HG03378 (cell line): ENCODE results near the gene CUX1.
"Not testable (repeated sequence)": the region's sequence is repeated elsewhere in the genome, so short reads cannot be mapped to it uniquely, and the experiment has no call there.

Source experiments
- ATAC-seq: cut with Tn5 transposase; IDR thresholded peaks from one replicate; pipeline ENCODE4 v1.9.1; 2021; ENCODE audit warnings: mild to moderate bottlenecking, moderate library complexity; ENCODE audit not compliant: unreplicated experiment

The CUX1 gene

GRCh38 chr7:102223184-102223583 lies 405.8 kb downstream of the CUX1 start:
- ATAC-seq, result no peak

GRCh38 chr7:102225025-102225424 lies 407.6 kb downstream of the CUX1 start:
- ATAC-seq, result no peak

GRCh38 chr7:102227371-102227770 lies 409.9 kb downstream of the CUX1 start:
- ATAC-seq, result no peak

GRCh38 chr7:102228935-102229334 lies 411.5 kb downstream of the CUX1 start:
- no peak for ATAC-seq

- ATAC-seq, result not testable (repeated sequence)
These were observed 412.7 kb downstream of the CUX1 start for GRCh38 chr7:102230162-102230561.

GRCh38 chr7:102230593-102230992 lies 413.2 kb downstream of the CUX1 start:
- ATAC-seq, result no peak

DNA sequence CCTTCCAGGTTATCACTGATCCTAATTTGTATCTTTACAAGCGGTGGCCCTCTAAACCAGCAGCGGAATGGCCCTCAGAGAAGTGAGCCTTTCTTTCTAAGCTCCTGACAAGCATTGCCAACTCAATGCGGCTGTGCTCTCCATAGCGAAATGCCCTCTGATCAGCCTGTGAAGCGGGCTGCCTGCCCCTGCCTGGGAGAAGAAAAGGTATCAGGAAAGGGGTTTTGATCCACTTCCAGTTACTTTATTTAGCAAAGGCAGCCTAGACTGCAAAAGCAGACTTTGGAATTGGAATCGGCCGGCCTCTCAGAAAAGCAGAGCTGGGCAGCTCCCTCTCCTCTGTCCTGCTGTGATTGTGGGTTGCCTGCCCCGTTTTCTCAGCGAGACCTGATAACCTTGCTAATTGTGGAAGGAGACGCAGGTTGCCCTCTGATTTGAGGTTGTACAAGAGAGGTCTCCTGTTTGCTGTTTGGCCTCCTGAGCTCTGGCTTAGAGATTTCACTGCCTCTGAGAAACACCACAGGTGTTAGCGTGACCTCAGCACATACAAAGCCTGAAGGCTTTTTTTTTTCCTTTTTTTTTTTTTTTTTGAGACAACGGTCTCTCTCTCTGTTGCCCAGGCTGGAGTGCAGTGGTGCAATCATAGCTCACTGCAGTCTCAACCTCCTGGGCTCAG lies 415.3 kb downstream of the CUX1 start:
- ATAC-seq, result no peak

DNA sequence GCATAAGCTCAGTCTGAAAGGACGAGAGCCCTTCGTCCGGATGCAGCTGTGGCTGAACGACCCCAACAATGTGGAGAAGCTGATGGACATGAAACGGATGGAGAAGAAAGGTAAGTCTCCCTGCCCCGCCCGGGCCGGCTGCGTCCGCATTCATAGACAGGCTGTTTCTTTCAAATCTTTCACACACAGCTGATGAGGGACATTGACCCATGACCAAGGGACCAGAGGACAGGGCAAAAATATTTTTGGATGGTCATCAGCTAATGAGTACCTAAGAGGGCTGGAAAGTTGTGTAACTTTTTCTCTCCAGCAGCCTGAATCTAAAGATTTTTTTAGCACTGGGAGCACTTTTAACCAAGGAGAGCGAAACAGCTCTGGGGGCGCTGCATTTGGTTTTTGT lies 416.7 kb downstream of the CUX1 start:
- no peak for ATAC-seq

DNA sequence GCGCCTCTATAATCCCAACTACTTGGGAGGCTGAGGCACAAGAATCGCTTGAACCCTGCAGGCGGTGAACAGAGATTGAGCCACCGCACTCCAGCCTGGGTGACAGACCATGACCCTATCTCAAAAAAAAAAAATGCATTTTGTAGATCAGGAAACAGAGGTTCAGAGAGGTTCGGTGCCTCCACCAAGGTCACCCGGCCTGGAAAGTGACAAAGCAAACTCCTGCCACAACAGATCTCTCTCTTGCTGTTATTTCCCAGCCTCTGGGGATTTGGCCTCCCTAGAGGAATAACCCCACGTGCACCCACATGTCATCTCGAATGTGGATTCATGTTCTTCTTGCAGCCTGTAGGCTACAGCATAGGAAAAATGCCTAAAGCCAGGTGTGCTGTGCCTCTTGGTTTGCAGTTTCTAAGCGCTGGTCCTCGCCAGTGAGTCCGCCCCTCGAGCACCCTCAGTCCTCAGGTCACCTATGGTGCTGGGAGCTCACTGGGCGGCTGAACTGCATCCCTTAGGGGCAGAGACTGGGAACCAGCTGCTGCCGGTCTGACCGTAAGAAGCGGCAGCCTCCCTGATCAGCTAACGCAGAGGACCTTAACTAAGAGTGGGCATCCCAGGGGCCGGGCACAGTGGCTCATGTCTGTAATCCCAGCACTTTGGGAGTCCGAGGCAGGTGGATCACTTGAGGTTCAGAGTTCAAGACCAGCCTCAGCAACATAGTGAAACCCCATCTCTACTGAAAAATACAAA lies 417.6 kb downstream of the CUX1 start:
- no peak for ATAC-seq

GRCh38 chr7:102236102-102236501 lies 418.7 kb downstream of the CUX1 start:
- ATAC-seq, result no peak

DNA sequence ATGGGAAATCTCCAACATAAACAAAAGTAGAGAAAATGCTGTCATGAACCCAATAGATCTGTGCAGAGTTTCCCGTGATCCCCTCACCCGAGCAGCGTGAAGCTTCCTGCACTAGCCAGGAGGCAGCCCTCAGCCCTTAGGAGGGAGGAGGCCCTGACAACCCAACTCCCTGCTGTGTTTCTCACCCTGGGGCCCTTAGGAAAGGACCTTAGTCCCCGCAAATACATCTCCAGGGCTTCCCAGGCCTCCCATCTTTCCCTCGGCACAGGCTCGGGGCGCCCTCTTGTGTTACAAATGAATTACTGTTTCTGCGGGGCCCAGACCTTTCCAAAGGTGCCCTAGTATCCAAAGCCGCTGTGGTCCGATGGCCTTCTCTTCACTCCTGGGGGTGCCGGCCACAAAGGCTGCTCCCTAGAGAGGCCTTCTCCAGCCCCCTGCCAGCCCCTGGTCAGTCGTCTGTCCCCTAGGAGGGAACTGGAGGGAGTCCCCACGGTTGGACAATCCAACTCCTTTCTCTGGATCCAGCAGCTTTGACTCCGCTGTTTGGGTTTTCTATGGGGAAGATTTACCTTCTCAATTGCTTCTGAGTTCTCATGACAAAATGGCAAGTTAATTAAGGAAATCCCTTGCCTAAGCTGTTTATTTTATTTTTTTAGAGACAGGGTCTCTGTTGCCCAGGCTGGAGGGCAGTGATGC lies 419.3 kb downstream of the CUX1 start:
- ATAC-seq, result no peak

GRCh38 chr7:102239206-102239820 lies 421.9 kb downstream of the CUX1 start:
- ATAC-seq, result no peak

GRCh38 chr7:102241431-102241830 lies 424.0 kb downstream of the CUX1 start:
- ATAC-seq, result no peak

- ATAC-seq, result no peak
These were observed 427.2 kb downstream of the CUX1 start for GRCh38 chr7:102244601-102245000.

DNA sequence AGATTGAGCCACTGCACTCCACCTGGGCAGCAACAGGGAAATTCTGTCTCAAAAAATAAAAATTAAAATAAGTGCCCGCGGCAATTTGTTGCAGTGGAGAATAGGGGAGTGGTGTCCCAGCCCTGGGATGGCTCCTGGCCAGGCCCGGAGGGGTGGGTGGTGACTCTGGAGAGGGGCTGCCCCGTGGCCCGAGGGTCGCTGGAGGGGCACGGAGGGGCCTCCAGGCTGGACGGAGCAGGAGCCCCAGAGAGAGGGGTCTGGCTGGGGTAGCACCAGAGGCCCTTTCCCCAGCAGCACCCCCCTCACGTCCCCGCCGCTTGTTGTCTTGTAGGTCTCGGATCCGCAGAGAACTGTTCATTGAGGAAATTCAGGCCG lies 430.6 kb downstream of the CUX1 start:
- no peak for ATAC-seq

DNA sequence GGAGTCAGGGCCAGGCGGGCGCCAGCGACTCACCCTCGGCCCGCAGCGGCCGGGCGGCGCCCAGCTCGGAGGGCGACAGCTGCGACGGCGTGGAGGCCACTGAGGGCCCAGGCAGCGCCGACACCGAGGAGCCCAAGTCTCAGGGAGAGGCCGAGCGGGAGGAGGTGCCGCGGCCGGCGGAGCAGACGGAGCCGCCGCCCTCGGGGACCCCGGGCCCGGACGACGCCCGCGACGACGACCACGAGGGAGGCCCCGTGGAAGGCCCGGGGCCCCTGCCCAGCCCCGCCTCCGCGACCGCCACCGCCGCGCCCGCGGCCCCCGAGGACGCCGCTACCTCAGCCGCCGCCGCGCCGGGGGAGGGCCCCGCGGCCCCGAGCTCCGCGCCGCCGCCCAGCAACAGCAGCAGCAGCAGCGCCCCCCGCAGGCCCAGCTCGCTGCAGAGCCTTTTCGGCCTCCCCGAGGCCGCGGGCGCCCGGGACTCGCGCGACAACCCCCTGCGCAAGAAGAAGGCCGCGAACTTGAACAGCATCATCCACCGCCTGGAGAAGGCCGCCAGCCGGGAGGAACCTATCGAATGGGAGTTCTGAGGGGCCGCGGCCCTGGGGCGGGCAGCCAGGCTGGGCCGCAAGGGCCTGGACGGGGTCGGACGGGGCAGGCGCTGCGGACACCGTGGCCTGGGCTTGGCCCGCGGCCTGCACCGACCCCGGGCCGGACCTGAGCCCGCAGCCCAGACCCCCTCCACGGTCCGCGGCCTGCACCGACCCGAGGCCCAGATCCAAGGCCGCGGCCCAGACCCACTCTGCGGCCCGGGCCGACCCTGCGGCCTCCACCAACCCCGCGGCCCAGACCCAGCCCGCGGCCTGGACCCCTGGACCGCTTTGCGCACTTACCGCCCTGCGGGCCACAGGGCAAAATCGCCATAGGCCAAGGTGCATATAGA lies 431.3 kb downstream of the CUX1 start:
- ATAC-seq, result no peak

GRCh38 chr7:102251531-102252365 lies 434.3 kb downstream of the CUX1 start:
- no peak for ATAC-seq

DNA sequence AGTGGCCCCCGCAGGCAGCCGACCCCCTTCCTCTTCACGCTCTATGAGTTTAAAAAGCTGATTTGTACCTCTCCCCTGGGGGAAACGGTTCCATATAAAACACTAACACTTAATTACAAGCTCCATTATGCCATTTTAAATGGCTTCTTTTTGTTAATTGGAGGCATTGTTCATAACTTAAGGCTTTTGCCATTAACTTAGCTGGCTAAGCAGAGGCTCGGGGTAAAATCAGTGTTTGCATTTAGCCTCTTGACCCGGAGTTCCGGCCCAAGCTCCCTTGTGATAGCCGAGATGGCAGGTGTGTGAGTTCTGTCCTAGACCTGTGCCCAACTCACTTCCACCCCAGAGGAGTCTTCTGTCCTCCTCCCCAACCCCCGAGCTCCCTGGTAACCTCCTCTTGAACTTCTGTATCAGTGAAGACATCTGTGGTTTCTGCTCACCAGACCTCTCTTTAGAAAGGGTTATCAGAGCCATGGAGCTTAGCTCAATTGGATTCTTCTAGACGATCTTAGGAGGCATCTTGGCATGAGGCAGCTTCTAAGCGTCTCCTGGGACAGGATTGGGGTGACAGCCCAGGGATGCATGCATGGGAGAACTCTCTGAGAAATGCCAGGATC lies 435.0 kb downstream of the CUX1 start:
- ATAC-seq, result no peak
